CD14-positive monocyte (primary cell): ENCODE results near the gene IGSF9B. TPM values are rescaled to one million over a fixed set of nuclear protein-coding genes. Genes with fewer than 3 reads are reported as not detected.

ENCODE experiments used
- DNase-seq, 3 donors: peaks; one replicate each; pipeline ENCODE4 v3.0.0-alpha.2; 2011 to 2022
- H2AFZ ChIP-seq: 2 replicates; pipeline ENCODE4 v1.6.0; 2012; ENCODE audit warnings: mild to moderate bottlenecking, low read depth, low read length, inconsistent platforms; ENCODE audit not compliant: insufficient read depth, poor library complexity, severe bottlenecking
- H3K27ac ChIP-seq, 2 donors: 1 replicate in 1 of 2; 2 replicates in 1 of 2; pipeline ENCODE4 v1.5.1; 2012 to 2013; ENCODE audit warnings: low read length in 2 of 2, control low read depth in 1 of 2, inconsistent platforms in 1 of 2, low read depth in 1 of 2, mild to moderate bottlenecking in 1 of 2
- H3K27me3 ChIP-seq, 2 donors: one replicate each; pipeline versions ENCODE4 v1.6.0 to v1.6.1; 2011 to 2013; ENCODE audit warnings: low read length in 2 of 2; ENCODE audit not compliant: control insufficient read depth in 2 of 2, insufficient read depth in 2 of 2
- H3K36me3 ChIP-seq, 2 donors: replicated peaks in 1 of 2; 1 replicate in 1 of 2; 2 replicates in 1 of 2; pipeline versions ENCODE4 v1.5.1 to v1.6.1; 2012 to 2013; ENCODE audit warnings: low read length in 2 of 2, control low read depth in 1 of 2, inconsistent platforms in 1 of 2, mild to moderate bottlenecking in 1 of 2; ENCODE audit not compliant: insufficient read depth in 2 of 2, control insufficient read depth in 1 of 2
- H3K4me1 ChIP-seq, 2 donors: 1 replicate in 1 of 2; 2 replicates in 1 of 2; pipeline versions ENCODE4 v1.5.1 to v1.6.1; 2012 to 2013; ENCODE audit warnings: low read length in 2 of 2, control low read depth in 1 of 2, inconsistent platforms in 1 of 2, mild to moderate bottlenecking in 1 of 2, moderate library complexity in 1 of 2; ENCODE audit not compliant: insufficient read depth in 2 of 2, control insufficient read depth in 1 of 2
- H3K4me2 ChIP-seq: replicated peaks from 2 replicates; pipeline ENCODE3; 2012; ENCODE audit warnings: low read length, moderate library complexity, mild to moderate bottlenecking; ENCODE audit not compliant: poor library complexity, severe bottlenecking; ENCODE audit errors: extremely low read depth
- H3K4me3 ChIP-seq, 3 experiments: fragments of 200-600 bp in 1 of 3; sonication (generic) in 1 of 3; replicated peaks in 1 of 3; 1 replicate in 2 of 3; 2 replicates in 1 of 3; pipeline ENCODE4 v1.5.1; 2011 to 2013; ENCODE audit warnings: low read length in 3 of 3, mild to moderate bottlenecking in 3 of 3, control low read depth in 2 of 3, low read depth in 2 of 3, inconsistent platforms in 1 of 3, moderate library complexity in 1 of 3
- H3K79me2 ChIP-seq: 2 replicates; pipeline ENCODE4 v1.6.0; 2012; ENCODE audit warnings: mild to moderate bottlenecking, control low read depth, inconsistent platforms, low read length, moderate library complexity; ENCODE audit not compliant: insufficient read depth
- H3K9ac ChIP-seq: 2 replicates; pipeline ENCODE4 v1.6.0; 2017; ENCODE audit warnings: low read length, mild to moderate bottlenecking; ENCODE audit not compliant: insufficient read depth, poor library complexity, severe bottlenecking
- H3K9me3 ChIP-seq, 2 donors: replicated peaks in 1 of 2; 1 replicate in 1 of 2; 2 replicates in 1 of 2; pipeline versions ENCODE4 v1.5.1 to v1.6.1; 2012 to 2013; ENCODE audit warnings: low read length in 2 of 2, control low read depth in 1 of 2; ENCODE audit not compliant: control insufficient read depth in 1 of 2, insufficient read depth in 1 of 2
- H4K20me1 ChIP-seq: 2 replicates; pipeline ENCODE4 v1.6.0; 2012; ENCODE audit warnings: mild to moderate bottlenecking, low read length, control low read depth, moderate library complexity; ENCODE audit not compliant: insufficient read depth
- H3K27ac Mint-ChIP-seq, 7 donors: one replicate each; pipeline ENCODE4 v1.8.0; 2020; ENCODE audit warnings: mild to moderate bottlenecking in 7 of 7, mixed read lengths in 7 of 7, moderate library complexity in 6 of 7, inconsistent platforms in 2 of 7
- H3K27me3 Mint-ChIP-seq, 3 donors: one replicate each; pipeline ENCODE4 v1.8.0; 2021 to 2022; ENCODE audit warnings: low read depth in 3 of 3, mild to moderate bottlenecking in 3 of 3, mixed read lengths in 3 of 3, moderate library complexity in 3 of 3, inconsistent platforms in 1 of 3
- H3K36me3 Mint-ChIP-seq, 2 donors: one replicate each; pipeline ENCODE4 v1.8.0; 2020; ENCODE audit warnings: mixed read lengths in 2 of 2, inconsistent platforms in 1 of 2, mild to moderate bottlenecking in 1 of 2
- H3K4me1 Mint-ChIP-seq: one replicate; pipeline ENCODE4 v1.8.0; 2020; ENCODE audit warnings: mild to moderate bottlenecking, mixed read lengths
- H3K4me3 Mint-ChIP-seq, 2 donors: one replicate each; pipeline ENCODE4 v1.8.0; 2020; ENCODE audit warnings: mild to moderate bottlenecking in 2 of 2, mixed read lengths in 2 of 2, moderate library complexity in 1 of 2
- H3K9me3 Mint-ChIP-seq, 7 donors: one replicate each; pipeline ENCODE4 v1.8.0; 2020 to 2022; ENCODE audit warnings: mixed read lengths in 7 of 7, mild to moderate bottlenecking in 6 of 7, moderate library complexity in 6 of 7, inconsistent platforms in 2 of 7
- WGBS: methylation state at CpG from one replicate; pipeline ENCODE4 v1.1.5; 2013; ENCODE audit warnings: missing lambda C conversion rate; ENCODE audit not compliant: insufficient coverage; 5-methylcytosine and 5-hydroxymethylcytosine counted together
- intact Hi-C, 2 donors: fragments of 100-400 bp; cut with micrococcal nuclease; formaldehyde crosslinking; loops; one replicate each; pipeline versions ENCODE4 v1.15.0 to v1.15.1; 2023
- polyA plus RNA-seq, 3 donors: library from polyadenylated mRNA; depleted of rRNA in 1 of 3; unstranded in 2 of 3; stranded (reverse) in 1 of 3; fragments of 300-500 nt in 2 of 3; fragments of >200 nt in 1 of 3; fragmentation: Illumina TruSeq in 2 of 3; gene quantifications; 1 replicate in 2 of 3; 2 replicates in 1 of 3; pipeline ENCODE4 v1.2.3, GENCODE V29; 2012 to 2021
- TF ChIP-seq, protein P1 (sequence below): fragments of 200-600 bp; IDR thresholded peaks from one replicate; pipeline ENCODE4 v1.8.0; 2022; ENCODE audit warnings: antibody characterized with exemption, mild to moderate bottlenecking

Gene IGSF9B
- polyA plus RNA-seq, 3 donors: not detected

DNA sequence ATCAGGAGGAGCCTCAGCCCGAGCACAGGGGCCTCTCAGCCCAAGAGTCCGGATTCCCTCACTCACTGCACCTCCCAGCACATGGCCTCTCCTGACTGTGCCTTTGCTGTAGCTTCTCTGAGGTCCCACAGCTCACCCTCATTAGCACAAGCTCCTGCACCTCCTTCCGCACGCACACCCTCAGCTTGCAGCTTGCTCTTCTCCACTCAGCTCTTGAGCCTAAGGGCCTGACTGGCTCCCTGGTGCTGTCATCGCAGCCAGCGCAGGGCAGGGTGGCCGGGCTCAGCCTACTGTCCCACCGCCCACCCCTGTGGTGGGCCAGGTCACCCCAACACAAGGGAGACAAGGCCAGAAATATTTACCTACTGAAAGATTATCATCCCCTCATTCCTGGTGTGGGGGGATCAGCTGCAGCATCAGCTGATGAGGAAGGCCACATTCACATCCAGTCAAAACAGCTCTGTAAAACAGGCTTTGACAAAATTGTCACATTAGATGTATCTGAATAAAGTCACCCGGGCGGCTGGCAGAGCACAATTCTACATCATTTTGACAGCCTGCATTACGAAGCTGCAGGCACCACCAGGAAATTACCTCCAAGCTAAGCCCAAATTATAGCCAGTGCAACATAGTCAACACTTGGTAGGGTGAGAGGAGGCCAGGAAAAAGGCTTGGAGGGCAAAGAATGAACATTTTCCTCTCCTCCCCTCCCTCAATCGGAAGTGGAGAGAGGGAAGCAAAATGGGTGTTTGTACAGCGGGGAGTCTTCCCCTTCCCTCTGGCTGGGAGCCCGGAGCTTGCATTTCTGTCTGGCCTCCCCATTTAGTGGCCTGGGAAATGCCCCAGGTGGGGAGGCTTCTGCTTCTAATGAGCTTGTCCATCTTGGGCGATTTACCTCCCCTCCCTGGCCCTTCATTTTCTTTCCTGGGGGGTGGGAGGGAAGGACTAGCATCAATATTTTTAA lies 29.5 kb upstream of the IGSF9B start:
- Histone ChIP-seq H3K4me1 (no peaks in the 10 kb centered on the region), H4K20me1 (no peaks in the 10 kb centered on the region), H2AFZ (no peak overlapping the region), H3K36me3 (no peaks in the 10 kb centered on the region), H3K4me2 (no peak overlapping the region), H3K9ac (no peak overlapping the region), H3K27me3 (no peaks in the 10 kb centered on the region), H3K9me3 (no peaks in the 10 kb centered on the region), H3K27ac (no peak overlapping the region), H3K4me3 (no peak overlapping the region), H3K79me2 (no peaks in the 10 kb centered on the region)
- intact Hi-C loops: no loop called here
- TF ChIP-seq, protein P1, sequence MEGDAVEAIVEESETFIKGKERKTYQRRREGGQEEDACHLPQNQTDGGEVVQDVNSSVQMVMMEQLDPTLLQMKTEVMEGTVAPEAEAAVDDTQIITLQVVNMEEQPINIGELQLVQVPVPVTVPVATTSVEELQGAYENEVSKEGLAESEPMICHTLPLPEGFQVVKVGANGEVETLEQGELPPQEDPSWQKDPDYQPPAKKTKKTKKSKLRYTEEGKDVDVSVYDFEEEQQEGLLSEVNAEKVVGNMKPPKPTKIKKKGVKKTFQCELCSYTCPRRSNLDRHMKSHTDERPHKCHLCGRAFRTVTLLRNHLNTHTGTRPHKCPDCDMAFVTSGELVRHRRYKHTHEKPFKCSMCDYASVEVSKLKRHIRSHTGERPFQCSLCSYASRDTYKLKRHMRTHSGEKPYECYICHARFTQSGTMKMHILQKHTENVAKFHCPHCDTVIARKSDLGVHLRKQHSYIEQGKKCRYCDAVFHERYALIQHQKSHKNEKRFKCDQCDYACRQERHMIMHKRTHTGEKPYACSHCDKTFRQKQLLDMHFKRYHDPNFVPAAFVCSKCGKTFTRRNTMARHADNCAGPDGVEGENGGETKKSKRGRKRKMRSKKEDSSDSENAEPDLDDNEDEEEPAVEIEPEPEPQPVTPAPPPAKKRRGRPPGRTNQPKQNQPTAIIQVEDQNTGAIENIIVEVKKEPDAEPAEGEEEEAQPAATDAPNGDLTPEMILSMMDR: no peak
- Mint-ChIP-seq H3K4me1 (no peaks in the 10 kb centered on the region), H3K36me3 (no peaks in the 10 kb centered on the region), H3K27me3 (peaks cover 5 to 6% (median 6%) of the 10 kb centered on the region in 3 donors), H3K4me3 (no peak overlapping the region), H3K27ac (peak overlapping the region in 1 of 7 donors; percentile 49), H3K9me3 (no peaks in the 10 kb centered on the region)
- no peak for DNase-seq
- WGBS: 95% methylated on average over 8 of the region's 15 CpGs

DNA sequence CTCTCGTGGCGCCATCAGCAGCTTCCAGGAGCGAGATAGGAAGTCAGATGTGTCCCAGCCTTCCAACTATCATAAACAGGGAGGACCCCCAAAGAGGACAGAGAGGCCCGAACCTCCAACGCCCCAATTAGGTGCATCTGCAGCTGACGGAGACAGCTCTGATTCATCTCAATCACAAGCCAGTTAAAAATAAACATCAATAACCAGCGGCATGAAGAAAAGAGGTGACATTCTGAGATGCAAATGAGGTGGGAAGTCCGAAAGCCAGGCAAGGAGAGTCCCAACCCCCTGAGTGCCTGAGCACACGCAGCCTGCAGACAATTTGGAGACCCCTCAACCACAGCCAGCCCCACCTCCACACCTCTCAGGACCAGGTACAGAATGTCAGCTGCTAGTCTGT lies 28.1 kb upstream of the IGSF9B start:
- Histone ChIP-seq H3K9ac (no peak overlapping the region), H4K20me1 (no peaks in the 10 kb centered on the region), H3K4me3 (no peak overlapping the region), H3K36me3 (no peaks in the 10 kb centered on the region), H3K4me2 (no peak overlapping the region), H3K9me3 (no peaks in the 10 kb centered on the region), H2AFZ (no peak overlapping the region), H3K79me2 (no peaks in the 10 kb centered on the region), H3K27ac (no peak overlapping the region), H3K27me3 (no peaks in the 10 kb centered on the region), H3K4me1 (no peaks in the 10 kb centered on the region)
- WGBS: no CpG with 5 or more reads among the region's 9 CpGs
- Mint-ChIP-seq H3K36me3 (no peaks in the 10 kb centered on the region), H3K4me3 (no peak overlapping the region), H3K4me1 (no peaks in the 10 kb centered on the region), H3K27me3 (peaks cover 2 to 4% (median 2%) of the 10 kb centered on the region in 3 donors), H3K9me3 (no peaks in the 10 kb centered on the region), H3K27ac (no peak overlapping the region)
- no peak for DNase-seq
- TF ChIP-seq, protein P1: no peak
- intact Hi-C loops: no loop called here
